Medulla oblongata (tissue), 1 donor: ENCODE measurements around the gene ACADSB.
A peak's percentile ranks its signal among the peaks of the same experiment; 100 is the strongest.

Source experiments
- DNase-seq: peaks from one replicate; pipeline ENCODE4 v3.0.0-alpha.2; 2015; ENCODE audit errors: extremely low spot score

The ACADSB gene

DNA sequence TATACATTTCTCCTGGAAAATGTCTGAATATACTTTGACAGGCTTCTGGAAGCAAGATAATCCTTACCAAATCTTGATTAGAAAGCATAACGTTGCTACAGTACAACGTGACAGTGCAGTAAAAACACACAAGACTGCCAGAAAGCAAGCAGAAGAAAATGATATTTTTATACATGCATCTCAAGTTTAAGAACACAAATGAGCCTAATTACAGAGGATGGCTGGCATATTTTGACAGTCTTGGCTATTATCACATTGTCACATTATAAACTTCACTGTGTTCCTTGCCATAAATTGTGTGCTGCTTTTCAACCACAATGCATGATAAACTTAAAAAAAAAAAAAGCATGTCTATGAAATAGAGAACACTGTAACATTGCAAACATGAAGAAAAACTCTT lies 4.5 kb upstream of the ACADSB start:
- no peak for DNase-seq

DNA sequence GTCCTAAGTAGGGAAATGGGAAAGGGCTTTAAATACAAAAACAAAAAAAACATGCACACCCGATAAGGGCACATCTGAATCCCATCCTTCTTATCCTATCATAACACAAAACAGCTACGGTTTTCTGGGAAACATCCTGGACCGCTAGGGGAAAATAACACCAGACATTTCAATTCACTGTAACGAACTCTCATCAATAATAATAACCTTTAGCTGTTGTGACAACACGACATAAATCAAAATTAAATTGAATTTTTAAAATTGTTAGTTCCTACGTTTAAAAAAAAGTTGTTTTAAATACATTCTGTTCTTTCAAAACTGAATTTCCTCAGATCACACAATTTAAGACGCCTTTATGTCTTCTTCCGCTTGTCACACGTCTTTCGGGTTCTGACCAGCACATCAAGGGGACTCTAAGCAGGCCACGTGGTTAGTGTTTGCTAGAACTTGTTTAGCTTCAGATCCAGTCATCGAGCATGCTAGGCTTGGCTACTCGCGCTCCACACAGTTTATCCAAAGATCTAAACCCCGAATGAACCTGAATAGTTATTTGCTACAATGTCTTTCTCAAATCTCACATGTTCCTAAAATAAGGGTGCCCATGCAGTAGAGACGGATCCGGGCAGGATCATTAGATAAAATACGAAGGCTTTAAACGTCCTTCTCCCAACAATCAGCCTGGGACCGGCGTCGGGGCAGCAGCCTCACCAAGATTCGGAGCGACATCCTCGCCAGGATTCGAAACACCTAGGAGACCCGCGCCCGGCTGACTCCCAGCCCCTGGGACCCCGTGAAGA lies 1.1 kb upstream of the ACADSB start:
- peak; percentile 81 for DNase-seq

DNA sequence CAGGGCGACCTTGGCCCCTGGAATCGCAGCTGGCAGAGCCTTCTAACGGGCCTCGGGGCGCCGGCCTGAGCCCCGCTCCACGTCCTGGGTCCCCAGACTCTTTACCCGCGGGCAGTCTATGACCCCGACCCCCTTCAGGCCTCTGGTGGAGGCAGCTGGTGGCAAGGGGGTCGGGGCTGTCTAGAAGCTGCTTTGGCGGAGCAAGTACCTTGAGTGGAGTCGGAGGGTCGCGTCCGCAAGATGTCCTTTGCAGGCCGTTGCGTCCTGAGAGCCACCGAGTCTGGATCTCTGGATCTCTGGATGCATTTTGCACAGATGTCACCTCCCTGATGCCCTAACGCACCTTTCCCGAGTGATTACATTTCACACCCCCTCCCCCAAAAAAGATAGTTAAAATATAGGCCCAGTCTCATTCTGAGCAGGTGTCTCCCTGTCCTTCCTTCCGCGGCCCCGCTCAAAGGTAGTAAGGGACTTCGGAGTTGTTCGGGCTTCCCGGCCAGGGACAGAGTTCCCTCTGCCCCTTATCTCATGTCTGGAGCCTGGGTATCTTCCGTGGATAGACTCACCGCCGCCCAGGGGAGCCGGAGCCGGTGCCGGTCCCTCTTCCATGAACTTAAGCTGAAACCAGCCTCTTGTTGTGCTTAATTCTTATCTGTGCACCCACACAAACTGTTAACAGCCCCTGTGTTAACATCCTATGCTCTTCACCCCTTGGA lies 457 bp downstream of the ACADSB start:
- DNase-seq: no peak

DNA sequence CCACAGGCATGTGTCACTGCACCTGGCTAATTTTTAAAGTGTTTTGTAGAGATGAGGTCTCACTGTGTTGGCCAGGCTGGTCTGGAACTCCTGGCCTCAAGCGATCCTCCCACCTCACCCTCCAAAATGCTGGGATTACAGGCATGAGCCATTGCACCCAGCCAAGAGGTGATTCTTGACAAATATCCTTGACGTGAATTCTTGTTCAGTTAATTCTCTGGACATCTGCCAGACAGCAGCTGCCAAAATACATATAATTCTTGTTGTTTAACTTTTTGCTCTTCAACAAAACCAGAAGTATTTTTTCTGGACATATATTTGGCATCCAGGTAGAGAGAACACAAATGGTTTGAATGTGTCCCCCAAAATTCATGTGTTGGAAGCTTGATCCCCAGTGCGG lies 3.2 kb downstream of the ACADSB start:
- no peak for DNase-seq

DNA sequence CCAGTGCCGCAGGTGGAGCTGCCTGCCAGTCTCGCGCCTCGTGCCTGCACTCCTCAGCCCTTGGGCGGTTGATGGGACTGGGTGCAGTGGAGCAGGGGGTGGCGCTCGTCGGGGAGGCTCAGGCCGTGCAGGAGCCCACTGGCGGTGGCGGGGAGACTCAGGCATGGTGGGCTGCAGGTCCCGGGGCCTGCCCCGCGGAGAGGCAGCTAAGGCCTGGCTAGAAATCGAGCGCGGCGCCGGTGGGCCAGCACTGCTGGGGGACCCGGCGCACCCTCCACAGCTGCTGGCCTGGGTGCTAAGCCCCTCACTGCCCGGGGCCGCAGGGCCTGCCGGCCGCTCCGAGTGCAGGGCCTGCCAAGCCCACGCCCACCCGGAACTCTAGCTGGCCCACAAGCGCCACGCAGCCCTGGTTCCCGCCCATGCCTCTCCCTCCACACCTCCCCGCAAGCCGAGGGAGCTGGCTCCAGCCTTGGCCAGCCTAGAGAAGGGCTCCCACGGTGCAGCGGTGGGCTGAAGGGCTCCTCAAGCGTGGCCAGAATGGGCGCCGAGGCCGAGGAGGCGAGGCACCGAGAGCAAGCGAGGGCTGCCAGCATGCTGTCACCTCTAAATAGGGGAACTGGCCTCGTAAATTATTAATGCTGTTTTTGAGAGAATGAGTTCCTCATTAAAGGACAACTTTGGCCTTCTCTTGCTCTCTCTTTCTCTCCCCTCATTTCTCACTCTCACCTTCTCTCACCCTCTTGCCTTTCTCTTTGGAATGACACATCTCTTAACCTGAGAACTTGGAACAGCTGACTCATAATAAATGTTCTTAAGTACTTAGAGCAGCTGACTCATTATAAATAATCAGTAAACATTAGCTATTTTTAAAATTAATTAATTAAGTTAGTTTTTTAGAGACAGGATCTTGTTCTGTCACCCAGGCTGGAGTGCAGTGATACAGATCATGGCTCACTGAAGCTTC lies 4.9 kb downstream of the ACADSB start:
- no peak for DNase-seq

DNA sequence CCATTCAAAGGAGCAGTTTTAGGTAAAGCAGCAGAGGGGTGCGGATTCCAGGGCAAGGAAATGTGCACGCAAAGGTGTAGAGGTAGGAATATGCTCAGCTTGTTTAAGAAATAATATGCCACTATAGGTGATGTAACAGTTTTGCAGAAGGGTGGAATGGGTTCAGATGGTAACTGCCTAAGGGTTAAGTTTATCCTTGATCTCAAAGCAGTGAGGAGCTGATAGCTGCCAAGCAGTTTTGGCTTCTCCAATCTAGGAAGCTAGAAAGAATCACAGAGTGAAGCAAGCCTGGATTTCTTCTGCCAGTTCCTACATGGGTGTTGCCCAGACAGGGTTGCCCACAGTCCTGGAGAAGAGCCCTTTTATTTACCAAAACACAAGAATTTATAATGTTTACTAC lies 6.0 kb downstream of the ACADSB start:
- no peak for DNase-seq

DNA sequence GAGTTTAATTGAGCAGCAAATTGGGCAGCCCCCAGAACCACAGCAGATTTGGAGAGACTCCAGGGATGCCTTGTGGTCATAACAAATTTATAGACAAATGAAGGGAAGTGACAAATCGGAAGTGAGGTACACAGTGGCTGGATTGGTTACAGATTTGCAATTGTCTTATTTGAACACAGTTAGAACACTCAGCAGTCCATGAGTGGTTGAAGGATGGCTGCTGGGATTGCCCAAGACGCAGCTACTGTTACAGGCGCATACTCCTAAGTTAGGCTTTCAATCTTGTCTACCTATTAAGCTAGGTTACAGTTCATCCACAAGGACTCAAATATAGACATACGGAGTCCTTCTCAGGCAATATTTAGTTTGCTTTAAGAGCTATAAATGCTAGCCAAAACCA lies 7.4 kb downstream of the ACADSB start:
- no peak for DNase-seq

DNA sequence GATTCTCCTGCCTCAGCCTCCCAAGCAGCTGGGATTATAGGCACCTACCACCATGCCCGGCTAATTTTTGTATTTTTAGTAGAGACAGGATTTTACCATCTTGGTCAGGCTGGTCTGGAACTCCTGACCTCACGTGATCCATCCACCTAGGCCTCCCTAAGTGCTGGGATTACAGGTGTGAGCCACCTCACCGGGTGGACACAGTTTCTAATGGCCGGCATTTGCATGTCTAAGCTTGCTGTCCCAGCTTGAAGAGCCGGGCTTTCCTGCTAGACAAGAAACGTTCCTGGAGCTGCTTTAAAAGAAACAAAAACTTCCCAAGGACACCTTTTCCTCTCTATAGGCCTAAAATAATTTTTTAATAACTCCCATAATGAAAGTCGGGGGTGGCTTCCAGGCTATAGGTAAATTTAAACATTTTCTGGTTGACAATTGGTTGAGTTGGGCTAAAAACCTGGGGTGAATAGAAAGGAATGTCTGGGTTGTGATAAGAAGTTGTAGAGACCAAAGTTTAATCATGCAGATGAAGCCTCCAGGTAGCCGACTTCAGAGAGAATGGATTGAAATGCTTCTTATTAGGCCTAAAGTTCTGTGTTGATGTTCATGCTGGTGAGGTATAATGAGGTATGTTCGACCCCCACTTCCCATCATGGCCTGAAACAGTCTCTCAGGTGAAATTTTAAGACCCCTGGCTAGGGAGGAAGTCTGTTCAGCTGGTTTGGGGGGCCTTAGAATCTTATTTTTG lies 8.8 kb downstream of the ACADSB start:
- DNase-seq: no peak

DNA sequence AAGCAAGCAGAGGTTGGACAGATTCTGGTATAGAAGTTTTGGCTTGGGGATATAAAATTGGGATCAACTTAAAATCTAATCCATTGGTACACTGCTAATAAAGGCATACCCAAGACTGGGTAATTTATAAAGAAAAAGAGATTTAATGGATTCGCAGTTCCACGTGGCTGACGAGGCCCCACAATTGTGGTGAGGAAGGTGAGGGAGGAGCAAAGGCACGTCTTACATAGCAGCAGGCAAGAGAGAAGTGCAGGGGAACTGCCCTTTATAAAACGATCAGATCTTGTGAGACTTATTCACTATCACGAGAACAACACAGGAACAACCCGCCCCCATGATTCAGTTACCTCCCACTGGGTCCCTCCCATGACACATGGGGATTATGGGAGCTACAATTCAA lies 9.7 kb downstream of the ACADSB start:
- no peak for DNase-seq

DNA sequence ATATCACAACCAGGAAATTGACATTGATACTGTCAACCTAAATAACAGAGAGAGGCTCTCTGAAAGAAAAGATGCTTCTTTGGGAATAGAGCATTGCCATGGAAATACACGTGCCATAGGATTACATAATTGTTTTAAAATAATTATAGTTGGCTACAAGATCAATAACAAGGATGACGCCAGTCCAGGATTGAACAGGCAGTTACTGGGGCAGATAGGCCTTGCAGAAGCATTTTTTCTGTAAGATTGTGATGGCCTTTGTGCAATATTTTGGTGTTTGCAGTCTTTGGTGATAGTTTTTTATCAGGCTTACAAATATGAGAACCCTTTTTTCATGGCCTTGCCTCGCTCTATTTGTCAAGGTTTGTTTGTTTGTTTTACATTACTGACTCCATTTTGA lies 10.5 kb downstream of the ACADSB start:
- DNase-seq: no peak

DNA sequence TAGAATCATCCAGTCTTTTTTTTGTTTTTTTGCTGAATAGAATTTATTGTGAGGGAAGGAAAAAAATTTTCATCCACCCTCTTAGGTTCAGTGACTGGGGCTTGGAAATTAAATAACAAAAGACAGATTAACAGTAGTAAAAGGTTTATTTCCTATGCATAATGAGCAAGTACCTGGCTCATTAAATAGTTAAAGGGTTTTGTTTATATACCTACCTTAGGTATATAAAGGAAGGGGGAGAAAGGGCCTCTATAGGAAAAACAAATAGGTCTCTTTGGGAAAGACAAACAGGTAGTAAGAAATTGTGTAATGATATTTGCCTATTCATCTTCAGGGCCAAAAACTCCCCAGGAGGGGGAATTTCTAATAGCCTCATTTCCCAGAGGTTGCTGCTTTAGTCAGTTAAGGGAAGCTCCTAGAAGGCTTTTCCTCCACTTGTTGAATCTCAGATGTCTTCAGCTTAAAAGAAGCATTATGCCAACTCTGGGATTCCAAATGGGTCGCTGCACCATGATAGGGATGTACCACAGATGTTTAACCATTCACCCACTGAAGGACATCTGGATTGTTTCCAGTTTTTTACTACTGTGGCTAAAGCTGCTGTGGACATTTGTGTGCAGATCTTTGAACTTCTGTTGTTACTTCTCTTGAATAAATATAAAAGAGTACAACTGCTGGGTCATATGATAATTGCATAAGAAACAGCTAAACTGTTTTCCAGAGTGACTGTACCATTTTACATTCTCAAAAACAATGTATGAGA lies 11.3 kb downstream of the ACADSB start:
- DNase-seq: no peak

DNA sequence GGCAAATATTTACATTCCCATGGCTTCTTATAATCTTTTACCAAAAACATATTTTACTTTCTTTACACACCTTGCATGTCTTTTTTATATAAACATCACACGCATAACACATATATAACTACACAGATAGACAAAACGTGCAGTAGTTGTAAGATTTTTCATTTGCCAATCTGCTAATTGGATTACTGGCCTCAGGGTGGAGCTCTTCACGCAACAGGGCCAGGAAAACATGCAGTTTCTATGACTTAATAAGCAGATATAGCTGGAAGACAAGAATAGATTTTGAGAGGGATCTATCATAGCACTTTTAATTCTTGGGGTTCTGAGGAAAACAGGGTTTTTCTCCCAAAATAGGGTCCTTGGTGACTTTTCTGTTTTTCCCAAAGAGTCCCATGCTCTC lies 12.7 kb downstream of the ACADSB start:
- no peak for DNase-seq

DNA sequence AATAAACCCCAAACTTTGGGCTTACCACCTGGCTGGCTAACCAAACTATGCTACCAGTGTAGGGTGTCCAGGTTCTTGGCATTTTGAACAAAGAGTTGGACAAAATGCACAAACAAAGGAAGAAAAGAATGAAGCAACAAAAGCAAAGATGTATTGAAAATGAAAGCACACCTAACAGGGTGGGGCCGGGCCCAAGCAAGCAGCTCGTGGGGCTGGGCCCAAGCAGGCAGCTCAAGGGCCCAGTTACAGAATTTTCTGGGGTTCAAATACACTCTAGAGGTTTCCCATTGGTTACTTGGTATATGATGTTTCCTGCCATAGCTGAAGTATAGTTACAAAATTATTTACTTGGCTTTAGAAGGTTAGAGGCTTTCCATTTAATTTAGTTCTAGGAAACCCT lies 15.7 kb downstream of the ACADSB start:
- no peak for DNase-seq

DNA sequence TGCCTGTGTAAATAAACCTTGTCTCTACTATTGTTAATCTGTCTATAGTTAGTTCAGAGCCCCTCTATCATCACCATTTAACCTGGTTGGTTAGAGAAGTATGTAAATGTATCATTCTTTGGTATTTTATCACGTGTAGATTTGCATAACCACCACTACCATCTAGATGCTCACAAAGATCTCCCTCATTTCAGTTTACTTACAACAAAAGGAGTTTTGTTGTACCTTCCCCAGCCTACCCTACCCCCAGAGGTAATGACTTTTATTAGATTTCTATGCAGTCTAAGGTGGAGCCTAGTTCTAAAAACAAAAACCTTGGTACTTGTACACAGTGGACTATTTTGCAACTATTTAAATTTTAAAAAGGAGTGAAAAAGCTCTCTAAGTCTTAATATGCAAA lies 17.5 kb downstream of the ACADSB start:
- no peak for DNase-seq

DNA sequence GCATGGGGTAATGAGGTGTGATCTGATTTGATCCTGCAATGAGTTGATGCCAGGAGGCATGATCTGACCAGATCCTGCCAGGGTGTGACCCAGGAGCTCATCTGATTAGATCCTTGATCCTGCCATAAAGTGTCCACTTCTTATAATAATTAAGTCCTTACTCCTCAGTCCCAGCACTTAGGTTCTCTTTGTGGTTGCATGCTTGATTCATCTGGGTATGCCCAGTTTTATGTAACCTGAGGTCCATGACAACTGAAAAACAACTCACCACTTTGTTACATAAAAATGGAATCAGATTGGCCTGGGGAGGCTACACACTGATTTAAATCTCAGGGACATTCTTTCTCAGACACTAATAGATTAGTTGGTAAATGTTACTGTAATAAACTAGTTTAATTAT lies 19.1 kb downstream of the ACADSB start:
- DNase-seq: no peak

DNA sequence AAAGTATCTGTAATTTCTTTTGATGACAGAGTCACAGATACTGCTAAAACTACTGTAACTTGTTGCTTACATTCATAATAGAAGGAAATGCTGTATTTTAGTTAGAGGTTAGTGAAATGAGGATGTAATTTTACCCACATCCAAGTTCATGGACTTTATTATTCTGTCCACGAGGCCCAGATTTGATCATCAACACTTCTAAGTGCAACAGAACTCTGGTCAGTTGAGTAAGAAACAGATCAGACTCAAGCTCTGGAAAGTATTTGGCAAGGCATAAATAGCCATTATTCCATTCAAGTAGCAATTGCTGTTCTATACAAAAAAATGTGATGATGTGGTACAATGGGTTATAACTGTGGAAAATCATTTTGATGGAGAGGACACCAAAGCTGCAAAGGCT lies 22.3 kb downstream of the ACADSB start:
- DNase-seq: peak; percentile 15

DNA sequence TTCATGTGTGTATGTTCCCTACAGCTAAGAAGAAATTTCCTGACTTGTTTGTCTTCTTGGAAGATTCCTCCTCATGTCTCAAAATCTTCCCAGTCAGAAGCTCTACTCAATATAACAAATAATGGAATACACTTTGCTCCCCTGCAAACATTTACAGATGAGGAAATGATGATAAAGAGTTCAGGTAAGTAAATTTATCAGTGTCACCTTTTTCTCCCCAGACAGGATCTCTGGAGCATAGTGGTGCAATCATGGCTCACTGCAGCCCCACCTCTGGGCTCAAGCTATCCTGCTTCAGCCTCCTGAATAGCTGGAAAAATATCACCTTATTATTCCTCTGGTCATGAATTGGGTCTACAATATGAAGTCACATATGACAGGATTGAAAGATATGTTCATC lies 25.5 kb downstream of the ACADSB start:
- no peak for DNase-seq

DNA sequence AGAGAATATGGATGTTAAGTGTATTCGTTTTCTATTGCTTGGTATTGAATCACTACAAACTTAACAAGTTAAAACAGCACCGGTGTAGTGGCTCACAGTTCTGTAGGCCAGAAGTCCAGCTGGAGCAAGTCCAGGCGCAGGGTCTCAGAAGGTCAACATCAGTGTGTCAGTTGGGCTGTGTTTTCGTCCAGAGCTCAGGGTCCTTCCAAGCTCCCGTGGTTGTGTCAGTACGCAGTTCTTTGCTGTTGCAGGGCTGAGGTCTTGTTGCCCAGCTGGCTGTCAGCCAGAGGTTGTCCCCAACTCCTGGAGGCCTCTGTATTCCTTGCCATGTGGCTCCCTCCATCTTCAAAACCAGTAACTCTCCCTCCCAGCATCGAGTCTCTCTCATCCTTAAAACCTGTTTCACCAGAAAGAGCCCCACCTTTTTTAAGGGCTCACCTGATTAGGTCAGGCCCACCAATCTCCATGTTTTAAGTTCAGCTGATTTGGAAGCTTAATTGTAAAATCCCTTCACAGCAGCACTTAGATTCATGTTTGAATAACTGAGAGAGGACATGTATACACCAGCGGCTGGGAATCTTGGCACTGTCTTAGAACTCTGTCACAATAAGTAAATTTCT lies 26.8 kb downstream of the ACADSB start:
- no peak for DNase-seq

DNA sequence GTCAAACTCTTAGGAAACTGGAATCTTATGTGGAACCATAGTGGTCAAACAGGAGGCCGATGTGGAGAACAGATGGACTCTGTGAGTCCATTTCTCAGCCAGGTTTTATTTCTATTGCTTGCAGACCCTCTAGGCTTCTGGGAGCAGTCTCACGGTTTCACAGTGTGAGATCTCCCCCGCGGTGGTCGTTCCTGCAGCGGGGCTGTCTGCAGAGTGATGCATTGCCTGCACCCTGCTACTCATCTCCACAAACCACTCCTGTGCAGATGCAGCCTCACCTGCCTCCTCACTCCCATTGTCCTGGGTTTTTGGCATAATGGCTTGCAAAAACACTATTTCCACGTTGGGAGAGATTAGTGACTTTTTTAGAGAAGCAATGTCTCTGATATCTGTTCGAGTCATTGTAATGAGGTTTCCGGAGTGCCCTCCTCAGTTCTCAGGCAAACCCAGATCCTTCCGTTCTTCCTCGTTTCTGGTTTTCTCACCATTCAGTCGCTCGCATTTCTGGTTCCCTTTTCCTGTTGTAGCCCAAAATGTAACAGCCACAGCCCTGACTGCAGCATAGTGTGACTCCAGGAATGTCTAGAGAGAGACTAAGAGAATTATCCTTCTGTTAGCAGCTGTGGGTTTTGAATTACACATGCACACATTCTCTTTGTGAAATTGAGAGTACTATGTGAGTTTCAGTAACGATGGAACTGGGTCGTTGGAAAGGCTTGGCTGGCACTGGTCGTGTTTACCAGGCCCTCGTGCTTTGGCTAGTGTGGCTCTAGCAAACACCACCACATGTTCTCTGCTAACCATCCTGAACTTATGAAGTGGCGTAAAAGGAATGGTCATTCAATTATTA lies 30.2 kb downstream of the ACADSB start:
- no peak for DNase-seq

DNA sequence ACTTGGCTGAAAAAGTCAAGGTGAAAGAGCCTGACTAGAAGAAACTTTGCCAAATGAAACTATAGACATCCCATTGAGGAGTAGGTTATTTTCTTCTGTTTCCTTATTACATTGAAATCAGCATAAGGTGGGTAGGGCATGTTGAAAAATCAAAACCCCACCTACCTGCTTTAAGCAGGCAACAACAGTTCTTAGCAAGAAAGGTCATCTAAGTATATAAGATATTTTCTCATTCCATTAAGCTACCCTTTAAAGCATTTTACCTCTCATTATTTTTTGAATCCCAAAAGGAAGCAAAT lies 30.8 kb downstream of the ACADSB start:
- no peak for DNase-seq
